CD4-positive, alpha-beta T cell (primary cell): ENCODE measurements around the gene OTUD4. TPM values are rescaled to one million over a fixed set of nuclear protein-coding genes. Genes with fewer than 3 reads are reported as not detected.

Experiments
- ATAC-seq: fragments of 200-7000 bp; cut with Tn5 transposase; one replicate; pipeline ENCODE4 v1.10.0; 2022; ENCODE audit warnings: mild to moderate bottlenecking; ENCODE audit not compliant: poor library complexity
- CTCF ChIA-PET: fragments of 350-600 bp; sonication (Branson Sonifier 250); formaldehyde crosslinking; loops from one replicate; lab custom pipeline; 2021; ENCODE audit warnings: antibody characterized with exemption, inconsistent platforms; lab: Charles Lee
- POLR2A ChIA-PET: fragments of 350-600 bp; sonication (Branson Sonifier 250); formaldehyde crosslinking; loops from one replicate; lab custom pipeline; 2021; ENCODE audit warnings: antibody characterized with exemption, inconsistent platforms; lab: Charles Lee
- DNase-seq, 14 experiments: peaks; one replicate each; pipeline ENCODE4 v3.0.0-alpha.2; 2013 to 2020; ENCODE audit warnings: mixed read lengths in 2 of 14
- H3K27ac ChIP-seq, 2 donors: one replicate each; pipeline versions ENCODE4 v1.5.1 to v1.7.0; 2013; ENCODE audit warnings: low read length in 2 of 2, low read depth in 1 of 2, mild to moderate bottlenecking in 1 of 2
- H3K27me3 ChIP-seq, 2 experiments: 1 replicate in 1 of 2; 2 replicates in 1 of 2; pipeline versions ENCODE4 v1.6.1 to v1.7.0; 2013; ENCODE audit warnings: low read length in 2 of 2, control low read depth in 1 of 2, mild to moderate bottlenecking in 1 of 2, moderate library complexity in 1 of 2; ENCODE audit not compliant: insufficient read depth in 2 of 2, control insufficient read depth in 1 of 2
- H3K36me3 ChIP-seq: one replicate; pipeline ENCODE4 v1.6.1; 2013; ENCODE audit warnings: low read length, control low read depth; ENCODE audit not compliant: insufficient read depth
- H3K4me1 ChIP-seq: one replicate; pipeline ENCODE4 v1.6.1; 2013; ENCODE audit warnings: low read length, control low read depth; ENCODE audit not compliant: insufficient read depth
- H3K4me3 ChIP-seq: one replicate; pipeline ENCODE4 v1.5.1; 2013; ENCODE audit warnings: mild to moderate bottlenecking, low read length, moderate library complexity
- H3K9me3 ChIP-seq, 2 experiments: 1 replicate in 1 of 2; 2 replicates in 1 of 2; pipeline versions ENCODE4 v1.6.1 to v1.7.0; 2013; ENCODE audit warnings: low read length in 2 of 2, mild to moderate bottlenecking in 2 of 2, control low read depth in 1 of 2, moderate library complexity in 1 of 2; ENCODE audit not compliant: control insufficient read depth in 1 of 2, insufficient read depth in 1 of 2
- H3K27ac Mint-ChIP-seq: one replicate; pipeline ENCODE4 v1.8.0; 2020; ENCODE audit warnings: mixed read lengths
- H3K27me3 Mint-ChIP-seq: one replicate; pipeline ENCODE4 v1.8.0; 2021; ENCODE audit warnings: mixed read lengths
- H3K36me3 Mint-ChIP-seq: one replicate; pipeline ENCODE4 v1.8.0; 2021; ENCODE audit warnings: low read depth, mixed read lengths
- H3K4me1 Mint-ChIP-seq: one replicate; pipeline ENCODE4 v1.8.0; 2021; ENCODE audit warnings: low read depth, mixed read lengths
- H3K4me3 Mint-ChIP-seq: one replicate; pipeline ENCODE4 v1.8.0; 2020; ENCODE audit warnings: mild to moderate bottlenecking, mixed read lengths
- H3K9me3 Mint-ChIP-seq: one replicate; pipeline ENCODE4 v1.8.0; 2020; ENCODE audit warnings: mixed read lengths
- intact Hi-C, 2 experiments: fragments of 100-400 bp; cut with DNase I in 1 of 2; cut with micrococcal nuclease in 1 of 2; formaldehyde crosslinking; loops; one replicate each; pipeline versions ENCODE4 v1.15.1 to v1.9.0; 2023 to 2025; cut with DNase I, micrococcal nuclease
- total RNA-seq, 174 experiments: library from RNA in 2 of 174; stranded (reverse) in 2 of 174; gene quantifications; one replicate each; pipeline ENCODE4 v1.2.3 and lab custom pipeline; 2021 to 2026
- TF ChIP-seq, protein P1 (sequence below): fragments of 200-600 bp; IDR thresholded peaks from one replicate; pipeline ENCODE4 v1.8.0; 2022; ENCODE audit warnings: antibody characterized with exemption, mild to moderate bottlenecking

Gene OTUD4
- total RNA-seq, 2 experiments from 2014 or later, result 75.1 to 81.1 TPM

DNA sequence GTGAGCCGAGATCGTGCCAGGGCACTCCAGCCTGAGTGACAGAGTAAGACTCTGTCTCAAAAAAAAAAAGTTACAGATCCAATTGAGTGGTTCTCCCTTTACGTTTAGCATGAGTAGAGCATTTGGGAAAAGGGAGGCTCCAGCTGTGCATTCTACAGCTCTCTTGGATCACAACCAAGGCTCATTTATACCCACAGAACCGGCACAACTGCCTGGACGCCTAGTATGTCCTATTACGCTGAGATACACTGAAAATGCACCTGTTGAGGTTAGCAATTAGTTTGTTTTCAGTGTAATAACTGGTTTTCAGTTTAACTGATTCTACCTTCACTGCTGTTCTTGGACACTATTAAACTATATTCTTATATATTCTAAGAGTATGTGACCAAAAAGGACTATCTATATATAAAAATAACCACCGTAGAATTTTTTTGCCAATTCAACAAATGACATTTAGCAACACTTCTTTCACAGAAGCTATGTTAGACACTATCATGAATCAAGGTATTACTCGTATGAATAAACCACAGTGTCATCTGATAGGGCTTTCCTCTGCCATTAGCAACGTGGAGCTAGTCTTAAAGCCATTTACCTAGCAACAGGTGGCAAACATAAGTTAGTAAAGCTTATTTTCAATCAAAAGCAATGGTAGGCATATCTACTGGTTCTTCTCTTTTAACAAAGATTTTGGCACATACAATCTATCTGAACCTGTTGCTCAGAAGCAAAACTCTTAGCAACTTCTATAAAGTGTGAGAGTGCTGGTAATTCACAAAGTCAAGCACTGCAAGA lies 3.6 kb downstream of the OTUD4 start:
- intact Hi-C loops, result loop anchor here in 1 of 2 experiments (5.0 kb wide), 2 partner anchors 760 to 1995 kb away; partner anchors contain the start of genes USP38 and ZNF827
- H3K4me3 ChIP-seq, result peak overlapping the region; percentile 88
- peaks cover 58% of the 10 kb centered on the region for H3K4me1 Mint-ChIP-seq

DNA sequence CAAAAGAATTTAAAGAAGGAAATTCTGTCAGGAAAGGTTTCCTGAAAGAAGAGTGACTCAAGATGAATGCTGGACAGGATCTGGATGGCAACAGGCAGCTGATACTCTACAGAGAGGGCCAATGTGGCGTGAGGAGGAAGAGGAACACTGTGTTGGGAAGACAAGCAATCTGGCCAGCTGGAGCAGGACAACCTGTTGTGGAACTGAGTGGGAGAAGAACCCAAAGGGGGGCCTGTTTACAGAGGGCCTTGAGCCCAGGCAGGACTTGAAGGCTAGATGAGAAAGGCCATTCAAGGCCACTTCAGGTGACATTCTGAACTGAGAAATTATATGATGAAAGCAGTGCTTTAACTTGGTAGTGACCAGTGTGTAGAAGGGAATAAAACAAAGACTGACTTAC lies 8.5 kb downstream of the OTUD4 start:
- Mint-ChIP-seq H3K36me3 (peaks cover 67% of the 10 kb centered on the region), H3K9me3 (no peaks in the 10 kb centered on the region), H3K4me3 (no peak overlapping the region), H3K27me3 (no peaks in the 10 kb centered on the region), H3K4me1 (peaks cover 47% of the 10 kb centered on the region), H3K27ac (peak overlapping the region; percentile 0)
- Histone ChIP-seq H3K36me3 (peaks cover 33% of the 10 kb centered on the region), H3K9me3 (no peaks in the 10 kb centered on the region), H3K4me3 (no peak overlapping the region), H3K27ac (no peak overlapping the region), H3K4me1 (peaks cover 15% of the 10 kb centered on the region), H3K27me3 (no peaks in the 10 kb centered on the region)
- ATAC-seq (no peak), DNase-seq (no peak)
- TF ChIP-seq, protein P1, sequence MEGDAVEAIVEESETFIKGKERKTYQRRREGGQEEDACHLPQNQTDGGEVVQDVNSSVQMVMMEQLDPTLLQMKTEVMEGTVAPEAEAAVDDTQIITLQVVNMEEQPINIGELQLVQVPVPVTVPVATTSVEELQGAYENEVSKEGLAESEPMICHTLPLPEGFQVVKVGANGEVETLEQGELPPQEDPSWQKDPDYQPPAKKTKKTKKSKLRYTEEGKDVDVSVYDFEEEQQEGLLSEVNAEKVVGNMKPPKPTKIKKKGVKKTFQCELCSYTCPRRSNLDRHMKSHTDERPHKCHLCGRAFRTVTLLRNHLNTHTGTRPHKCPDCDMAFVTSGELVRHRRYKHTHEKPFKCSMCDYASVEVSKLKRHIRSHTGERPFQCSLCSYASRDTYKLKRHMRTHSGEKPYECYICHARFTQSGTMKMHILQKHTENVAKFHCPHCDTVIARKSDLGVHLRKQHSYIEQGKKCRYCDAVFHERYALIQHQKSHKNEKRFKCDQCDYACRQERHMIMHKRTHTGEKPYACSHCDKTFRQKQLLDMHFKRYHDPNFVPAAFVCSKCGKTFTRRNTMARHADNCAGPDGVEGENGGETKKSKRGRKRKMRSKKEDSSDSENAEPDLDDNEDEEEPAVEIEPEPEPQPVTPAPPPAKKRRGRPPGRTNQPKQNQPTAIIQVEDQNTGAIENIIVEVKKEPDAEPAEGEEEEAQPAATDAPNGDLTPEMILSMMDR, result no peak
- POLR2A ChIA-PET, result no interaction called here
- CTCF ChIA-PET, result interaction anchor here (1.3 kb wide), 1 partner anchor 10 kb away, joined by 3 read pairs; no protein-coding TSS in a partner anchor
- intact Hi-C loops, result no loop called here

More for the DNA sequence above, 3.6 kb downstream of the OTUD4 start:
- H3K9me3 Mint-ChIP-seq, result no peaks in the 10 kb centered on the region
- H3K27ac Mint-ChIP-seq, result peak overlapping the region; percentile 99
- TF ChIP-seq, protein P1, result no peak
- peaks cover 51% of the 10 kb centered on the region for H3K36me3 Mint-ChIP-seq
- ChIA-PET CTCF (interaction anchor here (0.7 kb wide), 1 partner anchor 105 kb away, joined by 3 read pairs; no protein-coding TSS in a partner anchor), POLR2A (interaction anchor here (3.5 to 4.8 kb wide), 2 partner anchors 78 to 441 kb away, joined by 35 to 38 read pairs; partner anchors contain the start of genes ABCE1, ANAPC10 and MMAA)
- peak overlapping the region; percentile 99 for H3K4me3 Mint-ChIP-seq
- Histone ChIP-seq H3K36me3 (peaks cover 9% of the 10 kb centered on the region), H3K9me3 (no peaks in the 10 kb centered on the region), H3K4me1 (peaks cover 35% of the 10 kb centered on the region), H3K27me3 (no peaks in the 10 kb centered on the region), H3K27ac (peak overlapping the region in 1 of 2 donors; percentile 95)
- peak in 3 of 14 experiments; percentile 39 to 51 (median 40) for DNase-seq
- ATAC-seq, result no peak
- H3K27me3 Mint-ChIP-seq, result no peaks in the 10 kb centered on the region

DNA sequence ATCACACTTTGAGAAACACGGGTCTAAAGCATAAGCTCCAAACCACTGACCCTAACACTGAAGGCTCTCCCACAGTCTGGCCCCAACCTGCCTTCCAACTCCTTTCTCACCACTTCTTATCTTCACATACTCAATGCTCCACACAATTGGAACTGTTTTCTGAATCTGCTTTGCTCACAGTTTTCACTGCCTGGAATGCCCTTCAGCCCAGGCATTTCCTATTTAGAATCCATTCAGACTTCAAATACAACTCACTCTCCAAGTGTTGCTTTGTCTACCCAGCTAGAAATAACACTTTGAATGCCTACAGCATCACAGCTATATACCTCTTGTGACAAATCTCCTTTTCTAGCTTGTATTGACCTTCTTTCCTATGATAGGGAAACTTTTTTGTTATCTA lies 10.2 kb downstream of the OTUD4 start:
- Histone ChIP-seq H3K27ac (no peak overlapping the region), H3K27me3 (no peaks in the 10 kb centered on the region), H3K4me3 (no peak overlapping the region), H3K4me1 (no peaks in the 10 kb centered on the region), H3K36me3 (peaks cover 35% of the 10 kb centered on the region), H3K9me3 (no peaks in the 10 kb centered on the region)
- H3K27ac Mint-ChIP-seq, result peak overlapping the region; percentile 16
- TF ChIP-seq, protein P1, result no peak
- POLR2A ChIA-PET, result no interaction called here
- H3K36me3 Mint-ChIP-seq, result peaks cover 77% of the 10 kb centered on the region
- CTCF ChIA-PET, result interaction anchor here (1.5 kb wide), 1 partner anchor 16 kb away, joined by 3 read pairs; no protein-coding TSS in a partner anchor
- intact Hi-C loops, result no loop called here
- H3K4me3 Mint-ChIP-seq, result no peak overlapping the region
- ATAC-seq (no peak), DNase-seq (no peak)
- H3K4me1 Mint-ChIP-seq, result peaks cover 46% of the 10 kb centered on the region
- H3K27me3 Mint-ChIP-seq, result no peaks in the 10 kb centered on the region
- H3K9me3 Mint-ChIP-seq, result no peaks in the 10 kb centered on the region
